Endothelial cell of umbilical vein (primary cell): ENCODE measurements around the gene TRIM47. TPM values are rescaled to one million over a fixed set of nuclear protein-coding genes. Genes with fewer than 3 reads are reported as not detected.

ENCODE experiments used
- BruUV-seq: library from RNA; stranded (reverse); fragments of 400-500 nt; replicated peaks from 2 replicates; lab custom pipeline; 2021; lab: Mats Ljungman, UMichigan
- CTCF ChIA-PET: fragments of 300-600, 350-600 bp; sonication (Branson Sonifier 250); formaldehyde crosslinking; loops from one replicate; lab custom pipeline; 2021; ENCODE audit warnings: antibody characterized with exemption, inconsistent platforms; lab: Charles Lee
- POLR2A ChIA-PET: fragments of 300-600, 350-600 bp; sonication (Branson Sonifier 250); formaldehyde crosslinking; loops from one replicate; lab custom pipeline; 2021; ENCODE audit warnings: antibody characterized with exemption, inconsistent platforms; lab: Charles Lee
- DNase-seq: peaks from one replicate; pipeline ENCODE4 v3.0.0-alpha.2; 2011; ENCODE audit warnings: low read depth, low spot score
- FAIRE-seq: peaks from 2 replicates; lab custom pipeline; 2011; peaks lifted over from hg19 to GRCh38; lab: Jason Lieb, UNC
- H2AFZ ChIP-seq: 2 replicates; pipeline ENCODE4 v1.6.0; 2012; ENCODE audit warnings: low read depth, low read length, control low read depth, inconsistent platforms
- H3K27ac ChIP-seq: 2 replicates; pipeline ENCODE4 v1.5.1; 2011; ENCODE audit warnings: low read depth, mild to moderate bottlenecking, control low read depth, low read length, moderate library complexity; ENCODE audit not compliant: insufficient read depth
- H3K27me3 ChIP-seq, 2 experiments: 2 replicates each; pipeline versions ENCODE4 v1.6.0 to v1.6.1; 2011; ENCODE audit warnings: low read length in 2 of 2, mixed read lengths in 1 of 2; ENCODE audit not compliant: control insufficient read depth in 2 of 2, insufficient read depth in 2 of 2
- H3K36me3 ChIP-seq, 2 experiments: 2 replicates in 1 of 2; 3 replicates in 1 of 2; pipeline ENCODE4 v1.5.1; 2011; ENCODE audit warnings: low read length in 2 of 2, mild to moderate bottlenecking in 1 of 2, moderate library complexity in 1 of 2; ENCODE audit not compliant: control insufficient read depth in 2 of 2, insufficient read depth in 2 of 2; ENCODE audit errors: extremely low read depth in 1 of 2
- H3K4me1 ChIP-seq: 3 replicates; pipeline ENCODE4 v1.5.1; 2011; ENCODE audit warnings: mild to moderate bottlenecking, low read length; ENCODE audit not compliant: control insufficient read depth, insufficient read depth; ENCODE audit errors: extremely low read depth
- H3K4me2 ChIP-seq: 2 replicates; pipeline ENCODE4 v1.6.1; 2011; ENCODE audit warnings: low read length, control low read depth, mixed read lengths; ENCODE audit not compliant: insufficient read depth
- H3K4me3 ChIP-seq, 3 experiments: fragments of 200-600 bp in 1 of 3; sonication (generic), shearing (Covaris generic) in 1 of 3; replicated peaks in 1 of 3; 2 replicates each; pipeline ENCODE4 v1.5.1; 2011 to 2016; ENCODE audit warnings: control low read depth in 3 of 3, low read length in 3 of 3, mild to moderate bottlenecking in 2 of 3, inconsistent platforms in 1 of 3, low read depth in 1 of 3, moderate library complexity in 1 of 3; ENCODE audit not compliant: insufficient read depth in 1 of 3
- H3K79me2 ChIP-seq: 2 replicates; pipeline ENCODE4 v1.6.0; 2012; ENCODE audit warnings: low read length, inconsistent platforms; ENCODE audit not compliant: control insufficient read depth, insufficient read depth
- H3K9ac ChIP-seq: replicated peaks from 2 replicates; pipeline ENCODE3; 2011; ENCODE audit warnings: low read length, control low read depth; ENCODE audit not compliant: insufficient read depth; ENCODE audit errors: extremely low read depth
- H3K9me1 ChIP-seq: replicated peaks from 3 replicates; pipeline ENCODE4 v1.6.0; 2011; ENCODE audit warnings: mild to moderate bottlenecking, low read length; ENCODE audit not compliant: control insufficient read depth, insufficient read depth; ENCODE audit errors: extremely low read depth
- H3K9me3 ChIP-seq: replicated peaks from 2 replicates; pipeline ENCODE4 v1.5.1; 2012; ENCODE audit warnings: low read length, inconsistent platforms; ENCODE audit not compliant: control insufficient read depth, insufficient read depth
- H4K20me1 ChIP-seq: replicated peaks from 2 replicates; pipeline ENCODE3; 2011; ENCODE audit warnings: mild to moderate bottlenecking, low read length; ENCODE audit not compliant: control insufficient read depth, insufficient read depth; ENCODE audit errors: extremely low read depth
- CTCF ChIP-seq, 2 donors: IDR thresholded peaks; 1 replicate in 1 of 2; 2 replicates in 1 of 2; pipeline ENCODE4 v1.5.1; 2011; ENCODE audit warnings: low read length in 2 of 2, mild to moderate bottlenecking in 2 of 2, moderate library complexity in 2 of 2, control low read depth in 1 of 2, inconsistent platforms in 1 of 2, low read depth in 1 of 2; ENCODE audit not compliant: insufficient read depth in 1 of 2; ENCODE audit errors: extremely low read depth in 1 of 2
- FOS ChIP-seq: IDR thresholded peaks from 2 replicates; pipeline ENCODE4 v1.6.1; 2011; ENCODE audit warnings: mild to moderate bottlenecking, low read length, moderate library complexity, borderline replicate concordance; ENCODE audit not compliant: insufficient read depth
- JUN ChIP-seq: IDR thresholded peaks from 2 replicates; pipeline ENCODE4 v1.6.1; 2011; ENCODE audit warnings: borderline replicate concordance, low read depth; ENCODE audit not compliant: insufficient read length, insufficient read depth
- MAX ChIP-seq: IDR thresholded peaks from 2 replicates; pipeline ENCODE4 v1.6.1; 2011; ENCODE audit not compliant: insufficient read depth, insufficient read length
- MYC ChIP-seq: IDR thresholded peaks from one replicate; pipeline ENCODE4 v1.6.1; 2011; ENCODE audit warnings: mild to moderate bottlenecking, low read depth, low read length
- POLR2A ChIP-seq: IDR thresholded peaks from 2 replicates; pipeline ENCODE4 v1.6.1; 2012; ENCODE audit warnings: low read depth, mild to moderate bottlenecking, control low read depth, low read length
- POLR2AphosphoS5 ChIP-seq: IDR thresholded peaks from 2 replicates; pipeline ENCODE4 v1.6.1; 2012; ENCODE audit warnings: low read depth, mild to moderate bottlenecking, control low read depth, low read length, moderate library complexity; ENCODE audit not compliant: insufficient read depth
- dilution Hi-C: fragments of 300-500 bp; cut with MboI; formaldehyde crosslinking; loops from one replicate; pipeline ENCODE4 v1.15.0; 2019; ENCODE audit warnings: low sequenced_read_pairs; ENCODE audit not compliant: extremely low pct_ligation_motif_present
- intact Hi-C: fragments of 100-400 bp; cut with micrococcal nuclease; formaldehyde crosslinking; loops from one replicate; pipeline ENCODE4 v1.10.0; 2022
- polyA plus RNA-seq, 4 experiments: library from polyadenylated mRNA; depleted of rRNA in 3 of 4; stranded (reverse) in 3 of 4; unstranded in 1 of 4; fragments of >200 nt; gene quantifications; 2 replicates each; pipeline versions ENCODE4 v1.2.1 to v1.2.3, GENCODE V29; 2011 to 2012; ENCODE audit warnings: missing spikeins in 1 of 4
- total RNA-seq: library from RNA; stranded (reverse); gene quantifications from 2 replicates; pipeline ENCODE4 v1.2.3, GENCODE V29; 2021

Gene TRIM47
- total and polyA plus RNA-seq, 2 donors (not counting 3 experiments of a cell fraction or from before 2014, with no cell fraction given) = 67.7 to 75.1 TPM

DNA sequence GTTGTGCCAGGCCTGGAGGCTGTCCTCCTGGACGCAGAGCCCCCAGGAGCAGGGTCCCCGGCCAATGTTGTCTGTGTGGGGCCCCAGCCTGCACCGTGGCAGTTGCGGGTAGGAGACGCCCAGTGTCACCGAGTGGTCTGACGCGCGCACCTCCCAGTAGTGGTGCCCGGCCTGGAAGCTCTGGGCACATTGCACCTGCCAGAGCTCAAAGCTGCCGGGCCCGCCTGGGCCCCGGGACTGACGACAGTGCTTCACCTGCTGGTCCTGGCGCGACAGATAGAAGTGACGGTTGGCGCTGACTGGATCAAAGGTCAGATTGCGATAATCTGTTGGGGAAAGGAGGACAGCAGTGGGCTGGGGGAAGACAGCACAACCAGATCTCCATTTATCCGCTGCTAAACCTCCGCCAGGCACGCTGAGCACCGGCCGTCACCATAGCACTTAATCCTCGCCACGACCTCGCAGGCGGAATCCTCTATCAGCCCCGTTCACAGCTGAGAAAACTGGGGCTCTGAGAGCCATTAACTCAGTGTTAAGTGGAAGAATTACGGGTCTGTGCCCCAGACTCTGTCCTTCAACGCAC lies 12.7 kb upstream of the TRIM47 start:
- Histone ChIP-seq H3K4me3 (no peak overlapping the region), H2AFZ (no peak overlapping the region), H3K4me1 (peaks cover 8% of the 10 kb centered on the region), H3K36me3 (peaks cover 0 to 15% of the 10 kb centered on the region in 2 experiments), H3K27me3 (no peaks in the 10 kb centered on the region), H3K9me3 (no peaks in the 10 kb centered on the region), H3K9ac (no peak overlapping the region), H3K27ac (no peak overlapping the region), H3K4me2 (no peak overlapping the region), H3K9me1 (no peaks in the 10 kb centered on the region), H4K20me1 (no peaks in the 10 kb centered on the region), H3K79me2 (peaks cover 22% of the 10 kb centered on the region)
- intact Hi-C loops = no loop called here
- POLR2A ChIA-PET = no interaction called here
- dilution Hi-C loops = no loop called here
- no peak for DNase-seq
- TF ChIP-seq JUN = no peak
- no peak for TF ChIP-seq FOS
- TF ChIP-seq CTCF (IDR thresholded peaks at IDR 0.05; ENCODE audit: extremely low read depth in 1 of 2, insufficient read depth in 1 of 2, low read depth in 1 of 2, low read length in 2 of 2) = no peak
- no peak for TF ChIP-seq MYC
- no peak for TF ChIP-seq MAX
- no peak for TF ChIP-seq POLR2A
- TF ChIP-seq POLR2AphosphoS5 = no peak
- BruUV-seq = no TSS peak
- CTCF ChIA-PET = no interaction called here
- FAIRE-seq = no peak
